ENCODE measurements around the gene ZFAND3.

GRCh38 chr6:38178584-38178886 lies 359.0 kb downstream of the ZFAND3 start:
- TF ChIP-seq POLR2AphosphoS5 (IDR thresholded peaks at IDR 0.05; ENCODE audit: low read depth, low read length) (no peak), TAF1 (IDR thresholded peaks at IDR 0.05; ENCODE audit: borderline replicate concordance, low read depth, low read length) (no peak)
